ENCODE measurements around the gene APOD. TPM values are rescaled to one million over a fixed set of nuclear protein-coding genes. Genes with fewer than 3 reads are reported as not detected.

APOD gene
- total and polyA plus RNA-seq, 10 of the 15 experiments (the other 5 are each of a cell fraction or from before 2014, with no cell fraction given), result 0.06 to 0.77 (median 0.47) TPM; not detected in 3

- whole genome bisulfite sequencing (ENCODE audit: insufficient coverage, insufficient replicate concordance, low lambda C conversion rate, missing lambda C conversion rate), result 53% methylated on average over 4 of the region's 4 CpGs
- no peak overlapping the region for H2AFZ ChIP-seq (ENCODE audit: control insufficient read depth, low read depth, low read length)
- no peaks in the 10 kb centered on the region for H3K79me2 ChIP-seq (ENCODE audit: control insufficient read depth, insufficient read depth, low read length)
- ChIA-PET RAD21 (ENCODE audit: unreplicated experiment) (interaction anchor here (0.7 kb wide), 1 partner anchor 30 kb away, joined by 3 read pairs; no protein-coding TSS in a partner anchor), SMC1A (ENCODE audit: uncharacterized antibody, unreplicated experiment) (interaction anchor here (1.3 to 1.7 kb wide), 2 partner anchors 10 to 11 kb away, joined by 4 to 5 read pairs; no protein-coding TSS in a partner anchor), CTCF (no interaction called here), POLR2A (no interaction called here)
- no peak overlapping the region for H3K27ac ChIP-seq (ENCODE audit: control insufficient read depth, insufficient read depth)
- H3K9ac ChIP-seq (ENCODE audit: control insufficient read depth, insufficient read depth, low read length), result no peak overlapping the region
- FAIRE-seq, result no peak
- intact Hi-C loops (cut with micrococcal nuclease; ENCODE audit: unreplicated experiment) (no loop called here), in situ Hi-C loops (cut with MboI) (no loop called here)
- no peaks in the 10 kb centered on the region for H3K36me3 ChIP-seq (ENCODE audit: control insufficient read depth in 2 of 2, insufficient read depth in 2 of 2, low read length in 1 of 2)
- H3K4me1 ChIP-seq (ENCODE audit: control insufficient read depth, insufficient read depth, low read length), result no peaks in the 10 kb centered on the region; the same call in 1 of the 2 replicates
- no peak for TF ChIP-seq KLF5 (IDR thresholded peaks at IDR 0.05; ENCODE audit: partially characterized antibody)
- no peak for TF ChIP-seq SPI1 (IDR thresholded peaks at IDR 0.05; ENCODE audit: borderline replicate concordance, insufficient read depth, low read depth, low read length)
- TF ChIP-seq, protein P1, sequence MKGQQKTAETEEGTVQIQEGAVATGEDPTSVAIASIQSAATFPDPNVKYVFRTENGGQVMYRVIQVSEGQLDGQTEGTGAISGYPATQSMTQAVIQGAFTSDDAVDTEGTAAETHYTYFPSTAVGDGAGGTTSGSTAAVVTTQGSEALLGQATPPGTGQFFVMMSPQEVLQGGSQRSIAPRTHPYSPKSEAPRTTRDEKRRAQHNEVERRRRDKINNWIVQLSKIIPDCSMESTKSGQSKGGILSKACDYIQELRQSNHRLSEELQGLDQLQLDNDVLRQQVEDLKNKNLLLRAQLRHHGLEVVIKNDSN (IDR thresholded peaks at IDR 0.05; ENCODE audit: borderline replicate concordance, extremely low read length, insufficient read depth, low read depth, low read length), result no peak
- TF ChIP-seq ZBED1 (IDR thresholded peaks at IDR 0.05; ENCODE audit: borderline replicate concordance), result no peak
- TF ChIP-seq IRF5 (IDR thresholded peaks at IDR 0.05; ENCODE audit: borderline replicate concordance), result no peak
- no peak for TF ChIP-seq TBL1XR1 (IDR thresholded peaks at IDR 0.05; ENCODE audit: low read depth, low read length)
- TF ChIP-seq, protein P2, sequence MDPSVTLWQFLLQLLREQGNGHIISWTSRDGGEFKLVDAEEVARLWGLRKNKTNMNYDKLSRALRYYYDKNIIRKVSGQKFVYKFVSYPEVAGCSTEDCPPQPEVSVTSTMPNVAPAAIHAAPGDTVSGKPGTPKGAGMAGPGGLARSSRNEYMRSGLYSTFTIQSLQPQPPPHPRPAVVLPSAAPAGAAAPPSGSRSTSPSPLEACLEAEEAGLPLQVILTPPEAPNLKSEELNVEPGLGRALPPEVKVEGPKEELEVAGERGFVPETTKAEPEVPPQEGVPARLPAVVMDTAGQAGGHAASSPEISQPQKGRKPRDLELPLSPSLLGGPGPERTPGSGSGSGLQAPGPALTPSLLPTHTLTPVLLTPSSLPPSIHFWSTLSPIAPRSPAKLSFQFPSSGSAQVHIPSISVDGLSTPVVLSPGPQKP (IDR thresholded peaks at IDR 0.05; ENCODE audit: low read depth, low read length), result no peak
- TF ChIP-seq NR2C2 (IDR thresholded peaks at IDR 0.05; ENCODE audit: borderline replicate concordance, control insufficient read depth, insufficient read length, low read depth), result no peak
- TF ChIP-seq POLR2A (IDR thresholded peaks at IDR 0.05; ENCODE audit: low read depth, low read length), result no peak
- TF ChIP-seq RFX5 (IDR thresholded peaks at IDR 0.05; ENCODE audit: low read depth, low read length), result no peak
- no peak for TF ChIP-seq BMI1 (IDR thresholded peaks at IDR 0.05; ENCODE audit: borderline replicate concordance)
- peaks cover 4% of the 10 kb centered on the region; the same call in 1 of the 3 replicates for H3K9me3 ChIP-seq (replicated peaks; ENCODE audit: control insufficient read depth, insufficient read depth, low read length)
- no peaks in the 10 kb centered on the region for H4K20me1 ChIP-seq (ENCODE audit: control insufficient read depth, insufficient read depth)
- no peak overlapping the region for H3K4me2 ChIP-seq (ENCODE audit: control insufficient read depth, insufficient read depth)
- no peak overlapping the region for H3K4me3 ChIP-seq
- H3K27me3 ChIP-seq (replicated peaks in 1 of 2; ENCODE audit: control insufficient read depth in 2 of 2, insufficient read depth in 2 of 2, low read length in 1 of 2), result no peaks in the 10 kb centered on the region
- no peak for ATAC-seq
- no TSS peak for BruUV-seq (replicated peaks)
- no peak for DNase-seq (ENCODE audit: low read depth, low spot score)
Measured at GRCh38 chr3:195584543-195584870, 767 bp upstream of the APOD start.

Measured in GM12878 (cell line).